Hepatocyte (in vitro differentiated cells): Measurements from ENCODE around the gene NUDT13. TPM values are rescaled to one million over a fixed set of nuclear protein-coding genes. Genes with fewer than 3 reads are reported as not detected.

ENCODE experiments used
- DNase-seq: peaks from one replicate; pipeline ENCODE4 v3.0.0-alpha.2; 2016; ENCODE audit warnings: low spot score
- H2AFZ ChIP-seq: fragments of 200-600 bp; sonication (generic); 2 replicates; pipeline ENCODE4 v1.6.0; 2016; ENCODE audit warnings: antibody characterized with exemption, mild to moderate bottlenecking
- H3K27ac ChIP-seq: fragments of 200-600 bp; sonication (generic); 2 replicates; pipeline ENCODE4 v1.5.1; 2016; ENCODE audit warnings: mild to moderate bottlenecking
- H3K27me3 ChIP-seq: fragments of 200-600 bp; sonication (generic); 2 replicates; pipeline ENCODE4 v1.6.1; 2016
- H3K36me3 ChIP-seq: fragments of 200-600 bp; sonication (generic); replicated peaks from 2 replicates; pipeline ENCODE4 v1.5.1; 2016; ENCODE audit warnings: low read depth; ENCODE audit not compliant: insufficient read depth
- H3K4me1 ChIP-seq: fragments of 200-600 bp; sonication (generic); 2 replicates; pipeline ENCODE4 v1.5.1; 2016; ENCODE audit warnings: mild to moderate bottlenecking, moderate library complexity; ENCODE audit not compliant: insufficient read depth
- H3K4me2 ChIP-seq: fragments of 200-600 bp; sonication (generic); 2 replicates; pipeline ENCODE4 v1.6.0; 2016
- H3K4me3 ChIP-seq: fragments of 200-600 bp; sonication (generic); 2 replicates; pipeline ENCODE4 v1.5.1; 2016; ENCODE audit warnings: mild to moderate bottlenecking
- H3K79me2 ChIP-seq: fragments of 200-600 bp; sonication (generic); 2 replicates; pipeline ENCODE4 v1.6.0; 2017; ENCODE audit warnings: mild to moderate bottlenecking
- H3K9me2 ChIP-seq: fragments of 200-600 bp; sonication (generic); replicated peaks from 2 replicates; pipeline ENCODE4 v1.6.0; 2017; ENCODE audit warnings: mild to moderate bottlenecking; ENCODE audit not compliant: insufficient read depth
- H3K9me3 ChIP-seq: fragments of 200-600 bp; sonication (generic); 2 replicates; pipeline ENCODE4 v1.5.1; 2016; ENCODE audit warnings: low read depth, mild to moderate bottlenecking
- H4K20me1 ChIP-seq: fragments of 200-600 bp; sonication (generic); 2 replicates; pipeline ENCODE4 v1.6.0; 2016; ENCODE audit warnings: mild to moderate bottlenecking; ENCODE audit not compliant: insufficient read depth, poor library complexity, severe bottlenecking
- CTCF ChIP-seq: fragments of 200-600 bp; sonication (generic); IDR thresholded peaks from 2 replicates; pipeline ENCODE4 v1.5.1; 2016; ENCODE audit warnings: antibody characterized with exemption, mild to moderate bottlenecking; ENCODE audit not compliant: poor library complexity
- EZH2 ChIP-seq: fragments of 200-600 bp; sonication (generic); IDR thresholded peaks from 2 replicates; pipeline ENCODE4 v1.6.1; 2016; ENCODE audit warnings: antibody characterized with exemption, mild to moderate bottlenecking, borderline replicate concordance
- EZH2phosphoT487 ChIP-seq: fragments of 200-600 bp; sonication (generic); IDR thresholded peaks from one replicate; pipeline ENCODE4 v1.6.1; 2018; ENCODE audit warnings: antibody characterized with exemption, mild to moderate bottlenecking, low read depth, moderate library complexity; ENCODE audit not compliant: unreplicated experiment, severe bottlenecking
- WGBS: methylation state at CpG from one replicate; pipeline ENCODE4 v1.1.6; 2016; ENCODE audit warnings: low lambda C conversion rate; ENCODE audit errors: missing lambda C conversion rate; 5-methylcytosine and 5-hydroxymethylcytosine counted together
- polyA plus RNA-seq: library from polyadenylated mRNA; unstranded; fragments of >200 nt; fragmentation: Nextera tagmentation; extraction: Ambion mirVana; gene quantifications from 2 replicates; pipeline ENCODE4 v1.2.1, GENCODE V29; 2016
- total RNA-seq: library from RNA; depleted of rRNA; stranded (reverse); fragments of >200 nt; gene quantifications from 2 replicates; pipeline ENCODE4 v1.2.3, GENCODE V29; 2014

Gene NUDT13
- total and polyA plus RNA-seq, 2 experiments from 2014 or later, result 2.1 to 3.4 TPM

- Histone ChIP-seq H3K36me3 (no peaks in the 10 kb centered on the region), H3K9me3 (no peaks in the 10 kb centered on the region), H3K79me2 (peaks cover 38% of the 10 kb centered on the region), H3K4me2 (peak overlapping the region; percentile 77), H3K27me3 (no peaks in the 10 kb centered on the region), H3K27ac (peak overlapping the region; percentile 94), H3K9me2 (no peaks in the 10 kb centered on the region), H2AFZ (peak overlapping the region; percentile 59), H3K4me3 (peak overlapping the region; percentile 60), H4K20me1 (no peaks in the 10 kb centered on the region), H3K4me1 (peaks cover 15% of the 10 kb centered on the region)
- TF ChIP-seq EZH2 (no peak), EZH2phosphoT487 (no peak), CTCF (no peak)
- DNase-seq, result peak; percentile 86
- WGBS, result under 1% methylated on average over 29 of the region's 29 CpGs
Observed at GRCh38 chr10:73096041-73096448, 14.2 kb upstream of the NUDT13 start.

- Histone ChIP-seq H3K4me2 (peak within 1 kb of the TSS; percentile 77), H4K20me1 (no peaks in the 10 kb centered on the region), H3K9me3 (no peaks in the 10 kb centered on the region), H3K27me3 (no peaks in the 10 kb centered on the region), H3K27ac (peak within 1 kb of the TSS; percentile 94), H3K9me2 (no peaks in the 10 kb centered on the region), H3K4me1 (peaks cover 15% of the 10 kb centered on the region), H2AFZ (peak within 1 kb of the TSS; percentile 65), H3K79me2 (peaks cover 31% of the 10 kb centered on the region), H3K36me3 (no peaks in the 10 kb centered on the region), H3K4me3 (peak within 1 kb of the TSS; percentile 60)
- TF ChIP-seq CTCF (peak; percentile 74), EZH2 (no peak)
- WGBS, result under 1% methylated on average over 73 of the region's 75 CpGs
- DNase-seq, result peak; percentile 99
Observed at GRCh38 chr10:73096449-73097304, 13.6 kb upstream of the NUDT13 start, which contains the start of gene P4HA1. Gene P4HA1 (minus strand): TSS chr10:73096866. CDS start chr10:73074883, 21,983 bp downstream.

- Histone ChIP-seq H3K27me3 (no peaks in the 10 kb centered on the region), H3K4me3 (no peak overlapping the region), H2AFZ (peak overlapping the region; percentile 65), H3K27ac (peak overlapping the region; percentile 94), H3K9me2 (no peaks in the 10 kb centered on the region), H3K9me3 (no peaks in the 10 kb centered on the region), H4K20me1 (no peaks in the 10 kb centered on the region), H3K79me2 (peaks cover 25% of the 10 kb centered on the region), H3K4me2 (peak overlapping the region; percentile 68), H3K36me3 (no peaks in the 10 kb centered on the region), H3K4me1 (peaks cover 15% of the 10 kb centered on the region)
- WGBS, result 10% methylated on average over 4 of the region's 4 CpGs
- peak; percentile 19 for DNase-seq
- TF ChIP-seq EZH2phosphoT487, result no peak
- TF ChIP-seq EZH2, result no peak
- no peak for TF ChIP-seq CTCF
Observed at GRCh38 chr10:73097305-73097670, 13.0 kb upstream of the NUDT13 start.
